Hepatocyte (in vitro differentiated cells): Measurements from ENCODE around the gene DNAJB1. TPM values are rescaled to one million over a fixed set of nuclear protein-coding genes. Genes with fewer than 3 reads are reported as not detected.

Experiments used
- DNase-seq: peaks from one replicate; pipeline ENCODE4 v3.0.0-alpha.2; 2016; ENCODE audit warnings: low spot score
- H2AFZ ChIP-seq: fragments of 200-600 bp; sonication (generic); 2 replicates; pipeline ENCODE4 v1.6.0; 2016; ENCODE audit warnings: antibody characterized with exemption, mild to moderate bottlenecking
- H3K27ac ChIP-seq: fragments of 200-600 bp; sonication (generic); 2 replicates; pipeline ENCODE4 v1.5.1; 2016; ENCODE audit warnings: mild to moderate bottlenecking
- H3K27me3 ChIP-seq: fragments of 200-600 bp; sonication (generic); 2 replicates; pipeline ENCODE4 v1.6.1; 2016
- H3K36me3 ChIP-seq: fragments of 200-600 bp; sonication (generic); replicated peaks from 2 replicates; pipeline ENCODE4 v1.5.1; 2016; ENCODE audit warnings: low read depth; ENCODE audit not compliant: insufficient read depth
- H3K4me1 ChIP-seq: fragments of 200-600 bp; sonication (generic); 2 replicates; pipeline ENCODE4 v1.5.1; 2016; ENCODE audit warnings: mild to moderate bottlenecking, moderate library complexity; ENCODE audit not compliant: insufficient read depth
- H3K4me2 ChIP-seq: fragments of 200-600 bp; sonication (generic); 2 replicates; pipeline ENCODE4 v1.6.0; 2016
- H3K4me3 ChIP-seq: fragments of 200-600 bp; sonication (generic); 2 replicates; pipeline ENCODE4 v1.5.1; 2016; ENCODE audit warnings: mild to moderate bottlenecking
- H3K79me2 ChIP-seq: fragments of 200-600 bp; sonication (generic); 2 replicates; pipeline ENCODE4 v1.6.0; 2017; ENCODE audit warnings: mild to moderate bottlenecking
- H3K9me2 ChIP-seq: fragments of 200-600 bp; sonication (generic); replicated peaks from 2 replicates; pipeline ENCODE4 v1.6.0; 2017; ENCODE audit warnings: mild to moderate bottlenecking; ENCODE audit not compliant: insufficient read depth
- H3K9me3 ChIP-seq: fragments of 200-600 bp; sonication (generic); 2 replicates; pipeline ENCODE4 v1.5.1; 2016; ENCODE audit warnings: low read depth, mild to moderate bottlenecking
- H4K20me1 ChIP-seq: fragments of 200-600 bp; sonication (generic); 2 replicates; pipeline ENCODE4 v1.6.0; 2016; ENCODE audit warnings: mild to moderate bottlenecking; ENCODE audit not compliant: insufficient read depth, poor library complexity, severe bottlenecking
- EZH2 ChIP-seq: fragments of 200-600 bp; sonication (generic); IDR thresholded peaks from 2 replicates; pipeline ENCODE4 v1.6.1; 2016; ENCODE audit warnings: antibody characterized with exemption, mild to moderate bottlenecking, borderline replicate concordance
- EZH2phosphoT487 ChIP-seq: fragments of 200-600 bp; sonication (generic); IDR thresholded peaks from one replicate; pipeline ENCODE4 v1.6.1; 2018; ENCODE audit warnings: antibody characterized with exemption, mild to moderate bottlenecking, low read depth, moderate library complexity; ENCODE audit not compliant: unreplicated experiment, severe bottlenecking
- WGBS: methylation state at CpG from one replicate; pipeline ENCODE4 v1.1.6; 2016; ENCODE audit warnings: low lambda C conversion rate; ENCODE audit errors: missing lambda C conversion rate; 5-methylcytosine and 5-hydroxymethylcytosine counted together
- polyA plus RNA-seq: library from polyadenylated mRNA; unstranded; fragments of >200 nt; fragmentation: Nextera tagmentation; extraction: Ambion mirVana; gene quantifications from 2 replicates; pipeline ENCODE4 v1.2.1, GENCODE V29; 2016
- total RNA-seq: library from RNA; depleted of rRNA; stranded (reverse); fragments of >200 nt; gene quantifications from 2 replicates; pipeline ENCODE4 v1.2.3, GENCODE V29; 2014
- TF ChIP-seq, protein P1 (sequence below): fragments of 200-600 bp; sonication (generic); IDR thresholded peaks from 2 replicates; pipeline ENCODE4 v1.5.1; 2016; ENCODE audit warnings: antibody characterized with exemption, mild to moderate bottlenecking; ENCODE audit not compliant: poor library complexity

The DNAJB1 gene
- total and polyA plus RNA-seq, 2 experiments from 2014 or later = 104 to 185 TPM

GRCh38 chr19:14487370-14488125, 30.6 kb downstream of the DNAJB1 start:
- TF ChIP-seq, protein P1, sequence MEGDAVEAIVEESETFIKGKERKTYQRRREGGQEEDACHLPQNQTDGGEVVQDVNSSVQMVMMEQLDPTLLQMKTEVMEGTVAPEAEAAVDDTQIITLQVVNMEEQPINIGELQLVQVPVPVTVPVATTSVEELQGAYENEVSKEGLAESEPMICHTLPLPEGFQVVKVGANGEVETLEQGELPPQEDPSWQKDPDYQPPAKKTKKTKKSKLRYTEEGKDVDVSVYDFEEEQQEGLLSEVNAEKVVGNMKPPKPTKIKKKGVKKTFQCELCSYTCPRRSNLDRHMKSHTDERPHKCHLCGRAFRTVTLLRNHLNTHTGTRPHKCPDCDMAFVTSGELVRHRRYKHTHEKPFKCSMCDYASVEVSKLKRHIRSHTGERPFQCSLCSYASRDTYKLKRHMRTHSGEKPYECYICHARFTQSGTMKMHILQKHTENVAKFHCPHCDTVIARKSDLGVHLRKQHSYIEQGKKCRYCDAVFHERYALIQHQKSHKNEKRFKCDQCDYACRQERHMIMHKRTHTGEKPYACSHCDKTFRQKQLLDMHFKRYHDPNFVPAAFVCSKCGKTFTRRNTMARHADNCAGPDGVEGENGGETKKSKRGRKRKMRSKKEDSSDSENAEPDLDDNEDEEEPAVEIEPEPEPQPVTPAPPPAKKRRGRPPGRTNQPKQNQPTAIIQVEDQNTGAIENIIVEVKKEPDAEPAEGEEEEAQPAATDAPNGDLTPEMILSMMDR = no peak
- TF ChIP-seq EZH2phosphoT487 = no peak
- no peak for DNase-seq
- Histone ChIP-seq H3K79me2 (peaks cover 22% of the 10 kb centered on the region), H3K4me3 (no peak overlapping the region), H3K4me2 (no peak overlapping the region), H2AFZ (no peak overlapping the region), H4K20me1 (peaks cover under 1% of the 10 kb centered on the region), H3K36me3 (no peaks in the 10 kb centered on the region), H3K4me1 (no peaks in the 10 kb centered on the region), H3K27me3 (no peaks in the 10 kb centered on the region), H3K9me2 (no peaks in the 10 kb centered on the region), H3K9me3 (no peaks in the 10 kb centered on the region), H3K27ac (no peak overlapping the region)
- whole genome bisulfite sequencing = 93% methylated on average over 16 of the region's 16 CpGs

GRCh38 chr19:14482172-14482941, 35.8 kb downstream of the DNAJB1 start:
- H3K9me3 ChIP-seq = no peaks in the 10 kb centered on the region
- 98% methylated on average over 9 of the region's 18 CpGs for WGBS
- no peaks in the 10 kb centered on the region for H3K27me3 ChIP-seq
- no peaks in the 10 kb centered on the region for H3K9me2 ChIP-seq
- DNase-seq = no peak
- H3K36me3 ChIP-seq = peaks cover 4% of the 10 kb centered on the region
- H3K4me3 ChIP-seq = no peak overlapping the region
- peaks cover 9% of the 10 kb centered on the region for H3K79me2 ChIP-seq
- TF ChIP-seq, protein P1 = no peak
- TF ChIP-seq EZH2phosphoT487 = no peak
- TF ChIP-seq EZH2 = no peak
- no peak overlapping the region for H3K4me2 ChIP-seq
- H2AFZ ChIP-seq = no peak overlapping the region
- H3K4me1 ChIP-seq = peaks cover 8% of the 10 kb centered on the region
- no peak overlapping the region for H3K27ac ChIP-seq
- peaks cover 3% of the 10 kb centered on the region for H4K20me1 ChIP-seq

GRCh38 chr19:14480700-14481079, 37.5 kb downstream of the DNAJB1 start:
- WGBS = 84% methylated on average over 5 of the region's 5 CpGs
- no peak overlapping the region for H3K4me2 ChIP-seq
- no peaks in the 10 kb centered on the region for H3K79me2 ChIP-seq
- no peaks in the 10 kb centered on the region for H3K9me2 ChIP-seq
- TF ChIP-seq, protein P1 = no peak
- TF ChIP-seq EZH2phosphoT487 (no peak), EZH2 (no peak)
- peaks cover 3% of the 10 kb centered on the region for H4K20me1 ChIP-seq
- H2AFZ ChIP-seq = no peak overlapping the region
- no peak for DNase-seq
- no peak overlapping the region for H3K4me3 ChIP-seq
- H3K27ac ChIP-seq = no peak overlapping the region
- H3K4me1 ChIP-seq = peaks cover 16% of the 10 kb centered on the region
- peaks cover 4% of the 10 kb centered on the region for H3K36me3 ChIP-seq
- H3K27me3 ChIP-seq = no peaks in the 10 kb centered on the region
- no peaks in the 10 kb centered on the region for H3K9me3 ChIP-seq
